Amniotic stem cell (primary cell): ENCODE results near the gene GH1.

Source experiments
- DNase-seq: peaks from one replicate; lab custom pipeline; 2025; lab: John Stamatoyannopoulos, UW

Gene GH1

GRCh38 chr17:63944736-63945499 lies 26.3 kb upstream of the GH1 start:
- no peak for DNase-seq

GRCh38 chr17:63943745-63944144 lies 25.1 kb upstream of the GH1 start:
- DNase-seq = no peak

- no peak for DNase-seq
Observed at GRCh38 chr17:63942309-63942985, 23.8 kb upstream of the GH1 start.

- DNase-seq = no peak
Observed at GRCh38 chr17:63941751-63942150, 23.1 kb upstream of the GH1 start.

- DNase-seq = no peak
Observed at GRCh38 chr17:63941162-63941561, 22.5 kb upstream of the GH1 start.

- DNase-seq = no peak
Observed at GRCh38 chr17:63940584-63940983, 21.9 kb upstream of the GH1 start.

- no peak for DNase-seq
Observed at GRCh38 chr17:63939884-63940283, 21.2 kb upstream of the GH1 start.

GRCh38 chr17:63939401-63939800 lies 20.8 kb upstream of the GH1 start:
- DNase-seq = no peak

- no peak for DNase-seq
Observed at GRCh38 chr17:63937920-63938319, 19.3 kb upstream of the GH1 start.

- DNase-seq = no peak
Observed at GRCh38 chr17:63937319-63937718, 18.7 kb upstream of the GH1 start.

GRCh38 chr17:63934183-63935112 lies 15.8 kb upstream of the GH1 start:
- no peak for DNase-seq

- DNase-seq = no peak
Observed at GRCh38 chr17:63933598-63933997, 15.0 kb upstream of the GH1 start.

- DNase-seq = no peak
Observed at GRCh38 chr17:63932721-63933120, 14.1 kb upstream of the GH1 start.

GRCh38 chr17:63931981-63932561 lies 13.4 kb upstream of the GH1 start, which contains the start of gene CD79B:
CD79B (minus strand) TSS chr17:63932331; CDS start chr17:63932261, 70 bp downstream.
- DNase-seq = no peak

GRCh38 chr17:63930951-63931575 lies 12.4 kb upstream of the GH1 start:
- DNase-seq = no peak

- no peak for DNase-seq
Observed at GRCh38 chr17:63929860-63930766, 11.5 kb upstream of the GH1 start.

GRCh38 chr17:63928966-63929695 lies 10.5 kb upstream of the GH1 start:
- DNase-seq = no peak

- no peak for DNase-seq
Observed at GRCh38 chr17:63928172-63928666, 9.6 kb upstream of the GH1 start.

GRCh38 chr17:63927464-63928171 lies 9.0 kb upstream of the GH1 start:
- DNase-seq = no peak
